Esophagus (tissue), 2 donors: ENCODE data around the gene TAF8. TPM values are rescaled to one million over a fixed set of nuclear protein-coding genes. Genes with fewer than 3 reads are reported as not detected.
A peak's percentile ranks its signal among the peaks of the same experiment; 100 is the strongest.

ENCODE experiments used
- H3K27ac ChIP-seq, 2 donors: one replicate each; pipeline ENCODE4 v1.5.1; 2013; ENCODE audit warnings: low read depth in 2 of 2, mild to moderate bottlenecking in 2 of 2, inconsistent platforms in 1 of 2, low read length in 1 of 2, moderate library complexity in 1 of 2
- H3K27me3 ChIP-seq, 2 donors: one replicate each; pipeline ENCODE4 v1.6.1; 2013; ENCODE audit warnings: low read length in 2 of 2, control low read depth in 1 of 2, mild to moderate bottlenecking in 1 of 2; ENCODE audit not compliant: insufficient read depth in 2 of 2, control insufficient read depth in 1 of 2
- H3K36me3 ChIP-seq, 2 donors: one replicate each; pipeline ENCODE4 v1.6.1; 2013; ENCODE audit warnings: low read length in 1 of 2; ENCODE audit not compliant: control insufficient read depth in 2 of 2, insufficient read depth in 2 of 2
- H3K4me1 ChIP-seq, 2 donors: one replicate each; pipeline ENCODE4 v1.6.1; 2013; ENCODE audit warnings: low read length in 1 of 2; ENCODE audit not compliant: control insufficient read depth in 2 of 2, insufficient read depth in 2 of 2
- H3K4me3 ChIP-seq, 2 donors: one replicate each; pipeline ENCODE4 v1.5.1; 2013; ENCODE audit warnings: low read length in 2 of 2, mild to moderate bottlenecking in 2 of 2, low read depth in 1 of 2, moderate library complexity in 1 of 2
- H3K9me3 ChIP-seq, 2 donors: one replicate each; pipeline ENCODE4 v1.6.1; 2013; ENCODE audit warnings: mild to moderate bottlenecking in 2 of 2, low read depth in 1 of 2, low read length in 1 of 2, moderate library complexity in 1 of 2; ENCODE audit not compliant: control insufficient read depth in 2 of 2, insufficient read depth in 1 of 2
- WGBS, 2 donors: extraction: QIAGEN DNeasy Blood & Tissue Kit; methylation state at CpG; one replicate each; pipeline ENCODE4 v1.1.7; 2013; 5-methylcytosine and 5-hydroxymethylcytosine counted together
- polyA plus RNA-seq, 2 donors: library from polyadenylated mRNA; stranded (reverse); fragments of 200-250 nt; gene quantifications; one replicate each; pipeline ENCODE4 v1.2.3, GENCODE V29; 2013
- donor health status: healthy with polysubstance abuse.
- donor health status: Bipolar disorder and iron deficiency.

Gene TAF8
- polyA plus RNA-seq, 2 donors = 6.0 to 7.5 TPM

- WGBS, 2 donors = 52 to 53% methylated on average over 36 of the region's 36 CpGs
- H3K36me3 ChIP-seq = no peaks in the 10 kb centered on the region
- peaks cover 4 to 5% of the 10 kb centered on the region in 2 donors for H3K4me1 ChIP-seq
- H3K4me3 ChIP-seq = peak overlapping the region; percentile 63 to 80
- no peaks in the 10 kb centered on the region for H3K27me3 ChIP-seq
- H3K9me3 ChIP-seq = no peaks in the 10 kb centered on the region
- H3K27ac ChIP-seq = peak overlapping the region; percentile 83 to 92
Measured at GRCh38 chr6:42049116-42049809, 1.1 kb upstream of the TAF8 start.

GRCh38 chr6:42049948-42050296 is 402 bp upstream of the TAF8 start:
- Histone ChIP-seq H3K4me1 (peaks cover 4 to 5% of the 10 kb centered on the region in 2 donors), H3K9me3 (no peaks in the 10 kb centered on the region), H3K4me3 (peak overlapping the region; percentile 73 to 79), H3K27ac (peak overlapping the region; percentile 24 to 73), H3K27me3 (no peaks in the 10 kb centered on the region), H3K36me3 (no peaks in the 10 kb centered on the region)
- 38 to 41% methylated on average over 20 of the region's 20 CpGs for WGBS, 2 donors

- WGBS, 2 donors = 20 to 21% methylated on average over 8 of the region's 8 CpGs
- Histone ChIP-seq H3K36me3 (peaks cover 3 to 5% of the 10 kb centered on the region in 2 donors), H3K4me3 (peak overlapping the region in 1 of 2 donors; percentile 73), H3K4me1 (peaks cover 4 to 5% of the 10 kb centered on the region in 2 donors), H3K27me3 (no peaks in the 10 kb centered on the region), H3K9me3 (no peaks in the 10 kb centered on the region), H3K27ac (no peak overlapping the region)
Measured at GRCh38 chr6:42051268-42051653, 937 bp downstream of the TAF8 start.

- H3K27me3 ChIP-seq = no peaks in the 10 kb centered on the region
- no peak overlapping the region for H3K27ac ChIP-seq
- no peaks in the 10 kb centered on the region for H3K9me3 ChIP-seq
- H3K36me3 ChIP-seq = peaks cover 9 to 11% of the 10 kb centered on the region in 2 donors
- no peak overlapping the region for H3K4me3 ChIP-seq
- H3K4me1 ChIP-seq = peaks cover 4 to 5% of the 10 kb centered on the region in 2 donors
Measured at GRCh38 chr6:42053601-42054000, 3.3 kb downstream of the TAF8 start.

- H3K4me3 ChIP-seq = no peak overlapping the region
- no peaks in the 10 kb centered on the region for H3K4me1 ChIP-seq
- H3K9me3 ChIP-seq = no peaks in the 10 kb centered on the region
- 93% methylated on average over 5 of the region's 5 CpGs for WGBS, 2 donors
- H3K27ac ChIP-seq = no peak overlapping the region
- H3K27me3 ChIP-seq = no peaks in the 10 kb centered on the region
- H3K36me3 ChIP-seq = peaks cover 12 to 19% of the 10 kb centered on the region in 2 donors
Measured at GRCh38 chr6:42059743-42060142, 9.4 kb downstream of the TAF8 start.

- Histone ChIP-seq H3K4me3 (no peak overlapping the region), H3K9me3 (no peaks in the 10 kb centered on the region), H3K27ac (no peak overlapping the region), H3K36me3 (peaks cover 18 to 30% of the 10 kb centered on the region in 2 donors), H3K4me1 (no peaks in the 10 kb centered on the region), H3K27me3 (no peaks in the 10 kb centered on the region)
- WGBS, 2 donors = 96 to 97% methylated on average over 13 of the region's 13 CpGs
Measured at GRCh38 chr6:42066156-42066675, 15.9 kb downstream of the TAF8 start.

GRCh38 chr6:42068173-42068572 is 17.8 kb downstream of the TAF8 start:
- H3K27me3 ChIP-seq = no peaks in the 10 kb centered on the region
- H3K4me1 ChIP-seq = no peaks in the 10 kb centered on the region
- H3K27ac ChIP-seq = no peak overlapping the region
- WGBS, 2 donors = 94 to 95% methylated on average over 7 of the region's 7 CpGs
- no peak overlapping the region for H3K4me3 ChIP-seq
- no peaks in the 10 kb centered on the region for H3K9me3 ChIP-seq
- H3K36me3 ChIP-seq = peaks cover 18 to 33% of the 10 kb centered on the region in 2 donors

GRCh38 chr6:42068872-42069522 is 18.7 kb downstream of the TAF8 start:
- Histone ChIP-seq H3K36me3 (peaks cover 19 to 38% of the 10 kb centered on the region in 2 donors), H3K9me3 (no peaks in the 10 kb centered on the region)
- WGBS, 2 donors = 94 to 95% methylated on average over 5 of the region's 5 CpGs

GRCh38 chr6:42071881-42072583 is 21.7 kb downstream of the TAF8 start:
- peaks cover 15 to 34% of the 10 kb centered on the region in 2 donors for H3K36me3 ChIP-seq
- H3K4me3 ChIP-seq = no peak overlapping the region
- WGBS, 2 donors = 71 to 83% methylated on average over 6 of the region's 6 CpGs
- no peak overlapping the region for H3K27ac ChIP-seq
- no peaks in the 10 kb centered on the region for H3K9me3 ChIP-seq
- no peaks in the 10 kb centered on the region for H3K4me1 ChIP-seq
- no peaks in the 10 kb centered on the region for H3K27me3 ChIP-seq

More at GRCh38 chr6:42068872-42069522, 18.7 kb downstream of the TAF8 start:
- Histone ChIP-seq H3K4me1 (no peaks in the 10 kb centered on the region), H3K4me3 (no peak overlapping the region), H3K27me3 (no peaks in the 10 kb centered on the region), H3K27ac (no peak overlapping the region)
